GM12874 (cell line): Measurements from ENCODE around the gene KRT81.

Experiments
- CTCF ChIP-seq: IDR thresholded peaks from 2 replicates; pipeline ENCODE4 v1.5.1; 2011; ENCODE audit warnings: low read depth, mild to moderate bottlenecking, control low read depth, low read length, moderate library complexity; ENCODE audit not compliant: insufficient read depth

The KRT81 gene

GRCh38 chr12:52284562-52285171, 6.7 kb downstream of the KRT81 start:
- no peak for TF ChIP-seq CTCF

- no peak for TF ChIP-seq CTCF
Measured at GRCh38 chr12:52280796-52281560, 10.4 kb downstream of the KRT81 start.

- no peak for TF ChIP-seq CTCF
Measured at GRCh38 chr12:52280319-52280795, 11.0 kb downstream of the KRT81 start.

- TF ChIP-seq CTCF = no peak
Measured at GRCh38 chr12:52279422-52280318, 11.7 kb downstream of the KRT81 start.

- peak; percentile 99 for TF ChIP-seq CTCF
Measured at GRCh38 chr12:52278575-52279421, 12.5 kb downstream of the KRT81 start.

GRCh38 chr12:52277486-52278245, 13.7 kb downstream of the KRT81 start:
- TF ChIP-seq CTCF = no peak
